Muscle of leg (tissue), 11 donors: Measurements from ENCODE around the gene GRAMD2B. TPM values are rescaled to one million over a fixed set of nuclear protein-coding genes. Genes with fewer than 3 reads are reported as not detected.
A peak's percentile ranks its signal among the peaks of the same experiment; 100 is the strongest.

Source experiments
- DNase-seq: peaks from one replicate; pipeline ENCODE4 v3.0.0; 2013
- H3K27ac ChIP-seq: one replicate; pipeline ENCODE4 v1.5.1; 2013; ENCODE audit warnings: mild to moderate bottlenecking, low read length, control low read depth
- H3K27me3 ChIP-seq: one replicate; pipeline ENCODE4 v1.6.1; 2013; ENCODE audit warnings: low read length; ENCODE audit not compliant: control insufficient read depth, insufficient read depth
- H3K36me3 ChIP-seq: one replicate; pipeline ENCODE4 v1.6.1; 2013; ENCODE audit warnings: low read length; ENCODE audit not compliant: control insufficient read depth, insufficient read depth
- H3K4me1 ChIP-seq: one replicate; pipeline ENCODE4 v1.6.1; 2013; ENCODE audit warnings: low read length; ENCODE audit not compliant: control insufficient read depth, insufficient read depth
- H3K4me3 ChIP-seq: one replicate; pipeline ENCODE4 v1.5.1; 2013; ENCODE audit warnings: low read length, control low read depth
- H3K9me3 ChIP-seq: replicated peaks from 2 replicates; pipeline ENCODE4 v1.6.1; 2013; ENCODE audit warnings: low read depth, low read length; ENCODE audit not compliant: control insufficient read depth
- WGBS: methylation state at CpG from one replicate; pipeline ENCODE4 v1.1.5; 2013; ENCODE audit warnings: missing lambda C conversion rate; ENCODE audit not compliant: insufficient coverage; 5-methylcytosine and 5-hydroxymethylcytosine counted together
- polyA plus RNA-seq, 8 donors: library from polyadenylated mRNA; unstranded; fragments of 120-200 nt; gene quantifications; one replicate each; pipeline versions ENCODE4 v1.2.1 to v1.2.3, GENCODE V29; 2013; ENCODE audit warnings: inconsistent platforms in 1 of 8, low replicate concordance in 1 of 8; ENCODE audit not compliant: insufficient read length in 8 of 8, insufficient read depth in 1 of 8
- total RNA-seq: library from RNA; stranded (reverse); fragments of 120-200 nt; gene quantifications from one replicate; pipeline ENCODE4 v1.2.4, GENCODE V29; 2013

GRAMD2B gene
- total and polyA plus RNA-seq, 9 donors: 6.5 to 13.9 (median 9.2) TPM

DNA sequence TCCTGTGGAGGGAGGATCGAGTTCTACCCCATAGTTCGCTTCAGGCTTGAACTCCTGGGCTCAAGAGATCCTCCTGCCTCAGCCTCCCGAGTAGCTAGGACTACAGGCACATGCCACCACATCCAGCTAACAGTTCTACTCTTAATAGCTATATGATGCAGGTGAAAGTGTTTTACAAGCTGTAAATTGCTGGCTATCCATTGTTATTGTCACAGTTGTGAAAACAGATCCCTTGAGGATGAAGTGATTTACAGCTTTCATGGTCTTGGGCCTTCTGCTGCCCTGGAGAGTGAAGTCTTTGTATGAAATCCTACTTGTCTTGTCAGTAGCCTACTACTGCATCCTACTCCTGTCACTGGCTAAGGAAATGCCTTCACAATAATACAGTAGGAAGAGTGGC is 48.0 kb downstream of the GRAMD2B start:
- no peaks in the 10 kb centered on the region for H3K9me3 ChIP-seq
- H3K4me3 ChIP-seq: no peak overlapping the region
- H3K4me1 ChIP-seq: no peaks in the 10 kb centered on the region
- no peaks in the 10 kb centered on the region for H3K27me3 ChIP-seq
- H3K36me3 ChIP-seq: peaks cover 12% of the 10 kb centered on the region
- no CpG with 5 or more reads among the region's 3 CpGs for WGBS
- no peak for DNase-seq
- H3K27ac ChIP-seq: no peak overlapping the region

DNA sequence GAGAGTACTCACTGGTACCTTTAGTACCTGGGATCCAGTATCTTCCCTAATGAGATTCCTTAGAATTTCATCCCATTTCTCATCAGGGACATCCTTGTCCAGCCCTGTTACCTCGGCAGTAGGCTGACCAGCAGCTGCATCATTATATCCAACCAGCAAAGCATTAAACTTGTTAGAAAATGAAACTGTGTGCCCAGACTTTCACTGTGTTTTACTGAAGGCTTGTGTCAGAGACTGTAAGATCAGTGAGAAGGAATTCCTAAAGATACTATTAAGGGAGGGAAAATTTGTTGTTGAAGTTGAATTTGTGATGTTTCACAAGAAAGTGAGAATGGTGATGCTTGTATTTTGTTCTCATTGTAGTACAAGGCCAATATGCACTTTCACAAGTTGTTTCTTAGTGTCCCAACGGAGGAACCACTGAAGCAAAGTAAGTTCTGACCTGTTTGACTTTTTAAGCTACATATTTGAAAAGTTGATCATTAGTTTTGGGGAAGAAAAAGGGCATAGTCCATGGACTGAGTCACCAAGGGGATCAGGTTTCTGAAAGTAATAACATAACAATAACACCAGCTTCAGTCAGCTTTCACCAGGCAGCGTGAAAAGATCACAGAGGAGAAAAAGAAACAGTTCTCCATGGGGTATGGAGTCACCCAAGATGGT is 48.8 kb downstream of the GRAMD2B start:
- no peak overlapping the region for H3K4me3 ChIP-seq
- 40% methylated on average over 1 of the region's 3 CpGs for WGBS
- no peaks in the 10 kb centered on the region for H3K27me3 ChIP-seq
- DNase-seq: no peak
- H3K36me3 ChIP-seq: peaks cover 9% of the 10 kb centered on the region
- H3K4me1 ChIP-seq: no peaks in the 10 kb centered on the region
- no peaks in the 10 kb centered on the region for H3K9me3 ChIP-seq
- no peak overlapping the region for H3K27ac ChIP-seq

DNA sequence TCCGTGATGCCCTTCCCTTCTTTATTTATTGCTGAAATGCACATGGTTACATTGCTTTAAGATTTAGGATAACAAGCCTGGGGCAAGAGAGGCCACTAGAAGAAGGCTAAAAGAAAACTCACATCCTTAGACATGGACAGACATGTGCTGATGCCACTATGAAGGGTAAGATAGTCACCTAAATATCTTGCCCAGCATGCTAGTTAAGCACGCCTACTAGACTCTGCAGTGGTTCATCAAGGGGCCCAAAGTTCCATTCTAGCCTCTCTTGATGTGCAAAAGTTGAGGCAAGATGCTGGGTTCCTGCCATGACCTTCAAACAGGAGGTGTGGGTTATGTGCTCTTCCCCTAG is 49.3 kb downstream of the GRAMD2B start:
- WGBS: 100% methylated on average over 1 of the region's 2 CpGs
- Histone ChIP-seq H3K4me1 (no peaks in the 10 kb centered on the region), H3K9me3 (no peaks in the 10 kb centered on the region), H3K27me3 (no peaks in the 10 kb centered on the region), H3K27ac (no peak overlapping the region), H3K36me3 (peaks cover 9% of the 10 kb centered on the region), H3K4me3 (no peak overlapping the region)
- no peak for DNase-seq

DNA sequence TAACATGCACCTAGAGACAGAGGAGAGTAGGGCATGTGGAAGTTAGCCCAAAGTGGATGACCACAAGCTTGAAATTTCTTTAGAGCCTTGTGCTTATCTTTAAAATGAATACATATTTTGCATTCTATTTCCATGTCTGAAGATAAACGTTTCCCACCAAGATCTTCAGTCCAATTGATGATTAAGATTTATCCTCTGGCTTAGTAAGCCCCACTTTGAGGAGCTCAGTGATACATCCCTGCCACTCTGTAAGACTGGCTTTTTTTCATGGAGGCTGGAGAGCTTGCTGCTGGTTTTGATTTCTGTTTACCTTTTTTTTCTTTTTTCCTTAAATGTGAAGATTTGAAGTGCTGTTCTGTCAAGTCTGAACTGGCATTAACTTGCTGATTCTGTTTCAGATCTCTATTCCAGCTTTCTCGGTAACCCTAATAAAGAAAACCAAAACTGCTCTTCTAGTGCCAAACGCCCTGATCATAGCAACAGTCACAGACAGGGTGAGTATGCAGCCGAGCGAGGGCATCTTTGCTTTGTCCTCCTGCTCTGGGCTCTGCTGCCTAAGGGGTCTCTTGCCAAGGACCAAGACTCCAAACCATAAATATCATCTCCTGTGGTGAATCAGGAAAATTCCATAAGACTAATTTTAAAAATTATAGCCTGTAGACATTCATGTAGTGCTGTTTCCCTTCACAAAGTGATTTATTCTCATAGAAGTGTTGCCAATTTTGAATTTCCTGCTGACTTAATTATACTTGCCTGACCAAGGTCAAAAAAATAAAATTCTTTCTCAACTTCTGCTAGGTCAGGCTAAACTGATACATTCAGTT is 54.3 kb downstream of the GRAMD2B start:
- peaks cover 8% of the 10 kb centered on the region for H3K36me3 ChIP-seq
- H3K27me3 ChIP-seq: no peaks in the 10 kb centered on the region
- no peak for DNase-seq
- 54% methylated on average over 2 of the region's 5 CpGs for WGBS
- no peak overlapping the region for H3K27ac ChIP-seq
- H3K4me1 ChIP-seq: no peaks in the 10 kb centered on the region
- no peaks in the 10 kb centered on the region for H3K9me3 ChIP-seq
- H3K4me3 ChIP-seq: no peak overlapping the region

DNA sequence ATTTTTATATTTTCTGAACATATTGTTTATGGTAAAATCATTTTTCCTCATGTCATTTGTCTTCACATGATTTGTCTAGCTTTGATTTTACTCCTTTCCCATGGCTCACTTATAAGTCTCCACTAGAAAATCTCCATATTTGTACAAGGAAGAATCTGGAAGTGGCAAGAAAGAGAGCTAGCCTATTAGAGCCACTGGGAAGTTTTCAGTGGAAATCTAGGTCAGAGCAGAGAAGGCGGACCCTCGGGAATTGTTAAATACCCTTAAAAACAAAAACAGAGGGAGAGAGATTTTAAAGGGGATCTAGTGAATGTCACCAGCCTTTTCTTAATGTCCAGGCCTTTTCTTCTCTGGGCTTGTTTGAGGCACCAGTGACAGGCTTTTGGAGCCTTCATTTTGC is 56.6 kb downstream of the GRAMD2B start:
- DNase-seq: peak; percentile 66
- Histone ChIP-seq H3K4me1 (no peaks in the 10 kb centered on the region), H3K27ac (no peak overlapping the region), H3K36me3 (peaks cover 9% of the 10 kb centered on the region), H3K4me3 (no peak overlapping the region), H3K27me3 (no peaks in the 10 kb centered on the region), H3K9me3 (no peaks in the 10 kb centered on the region)
- no CpG with 5 or more reads among the region's 2 CpGs for WGBS

DNA sequence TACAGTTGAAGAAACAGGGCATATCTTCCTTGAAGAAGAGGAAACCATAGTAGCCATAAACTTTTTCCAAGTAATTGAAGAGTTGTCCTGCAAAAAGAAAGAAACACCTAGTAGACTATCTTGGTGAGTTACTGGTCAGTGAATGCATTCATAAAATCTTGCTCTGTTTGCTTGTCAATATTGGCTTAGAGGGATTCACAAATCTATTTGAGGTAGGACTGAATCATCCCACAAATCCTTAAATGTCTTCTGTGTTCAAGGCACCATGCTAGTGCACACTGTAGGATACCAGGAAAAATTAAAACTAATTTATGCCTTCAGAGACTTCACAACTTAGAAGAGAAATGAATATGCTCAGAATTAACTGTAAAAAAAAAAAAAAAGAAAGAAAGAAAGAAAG is 57.6 kb downstream of the GRAMD2B start:
- no peaks in the 10 kb centered on the region for H3K9me3 ChIP-seq
- H3K4me3 ChIP-seq: no peak overlapping the region
- peaks cover 11% of the 10 kb centered on the region for H3K36me3 ChIP-seq
- no peak for DNase-seq
- H3K4me1 ChIP-seq: no peaks in the 10 kb centered on the region
- H3K27me3 ChIP-seq: no peaks in the 10 kb centered on the region
- H3K27ac ChIP-seq: no peak overlapping the region

DNA sequence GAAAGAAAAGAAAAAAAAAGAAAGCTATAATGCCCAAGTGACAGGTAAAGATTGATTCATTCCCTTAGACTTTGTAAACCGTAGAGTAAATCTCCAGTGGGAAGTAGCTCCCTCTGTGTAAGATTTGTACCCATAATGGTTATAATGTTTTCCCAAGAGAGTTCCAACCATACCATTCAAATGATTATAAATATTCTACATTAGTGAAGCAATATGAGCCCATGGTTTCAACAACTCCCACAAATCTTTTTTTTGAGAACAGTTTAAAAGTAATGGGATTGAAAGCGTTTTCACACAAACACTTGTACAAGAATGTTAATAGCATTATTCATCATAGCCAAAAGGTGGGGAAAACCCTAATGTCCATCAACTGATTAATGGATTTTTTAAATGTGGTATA is 58.0 kb downstream of the GRAMD2B start:
- no peaks in the 10 kb centered on the region for H3K27me3 ChIP-seq

DNA sequence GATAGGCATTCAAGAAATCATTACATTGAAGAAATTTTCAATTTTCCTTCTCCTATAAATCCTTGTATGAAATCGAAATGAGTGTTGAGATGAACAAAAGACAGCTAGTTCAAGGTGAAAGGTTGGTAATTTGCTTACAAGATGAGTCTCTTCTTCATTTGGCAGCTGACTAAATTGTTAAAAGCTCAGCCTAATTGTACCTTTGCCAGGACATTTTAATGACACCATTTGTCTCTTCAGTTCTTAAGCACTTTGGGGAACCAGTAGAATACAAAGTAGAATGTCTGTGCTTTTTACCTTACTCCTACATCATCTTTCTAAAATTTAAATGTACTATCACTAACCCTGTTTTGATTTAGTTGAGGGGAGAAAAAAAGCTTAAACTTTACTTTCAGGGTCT is 59.4 kb downstream of the GRAMD2B start:
- DNase-seq: no peak
- Histone ChIP-seq H3K36me3 (peaks cover 16% of the 10 kb centered on the region), H3K27ac (no peak overlapping the region), H3K4me3 (no peak overlapping the region), H3K9me3 (no peaks in the 10 kb centered on the region), H3K4me1 (no peaks in the 10 kb centered on the region), H3K27me3 (no peaks in the 10 kb centered on the region)
- no CpG with 5 or more reads among the region's 1 CpG for WGBS

More for the DNA sequence above, 58.0 kb downstream of the GRAMD2B start:
- H3K4me3 ChIP-seq: no peak overlapping the region
- no peak for DNase-seq
- H3K27ac ChIP-seq: no peak overlapping the region
- no peaks in the 10 kb centered on the region for H3K4me1 ChIP-seq
- peaks cover 13% of the 10 kb centered on the region for H3K36me3 ChIP-seq
- no peaks in the 10 kb centered on the region for H3K9me3 ChIP-seq
- no CpG with 5 or more reads among the region's 2 CpGs for WGBS

DNA sequence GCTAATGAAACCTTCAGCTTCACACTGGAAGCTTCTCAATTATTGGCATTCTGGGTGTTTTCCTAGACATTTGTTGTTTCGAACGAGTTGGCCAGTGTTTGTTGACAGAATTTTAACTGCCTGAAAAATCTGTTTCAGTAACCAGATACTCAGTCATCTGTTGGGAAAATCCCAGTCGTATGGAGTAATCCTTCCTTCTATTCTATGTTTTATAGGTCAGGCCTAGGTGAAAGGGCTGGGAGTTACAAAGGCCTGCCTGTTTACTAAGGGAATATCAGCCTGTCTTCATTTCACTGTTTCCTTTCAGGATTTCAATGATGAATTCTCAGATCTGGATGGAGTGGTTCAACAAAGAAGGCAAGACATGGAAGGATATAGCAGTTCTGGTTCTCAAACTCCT is 59.9 kb downstream of the GRAMD2B start:
- Histone ChIP-seq H3K4me3 (no peak overlapping the region), H3K9me3 (no peaks in the 10 kb centered on the region), H3K4me1 (no peaks in the 10 kb centered on the region), H3K27ac (no peak overlapping the region), H3K36me3 (peaks cover 16% of the 10 kb centered on the region), H3K27me3 (no peaks in the 10 kb centered on the region)
- peak; percentile 27 for DNase-seq
- WGBS: no CpG with 5 or more reads among the region's 3 CpGs

DNA sequence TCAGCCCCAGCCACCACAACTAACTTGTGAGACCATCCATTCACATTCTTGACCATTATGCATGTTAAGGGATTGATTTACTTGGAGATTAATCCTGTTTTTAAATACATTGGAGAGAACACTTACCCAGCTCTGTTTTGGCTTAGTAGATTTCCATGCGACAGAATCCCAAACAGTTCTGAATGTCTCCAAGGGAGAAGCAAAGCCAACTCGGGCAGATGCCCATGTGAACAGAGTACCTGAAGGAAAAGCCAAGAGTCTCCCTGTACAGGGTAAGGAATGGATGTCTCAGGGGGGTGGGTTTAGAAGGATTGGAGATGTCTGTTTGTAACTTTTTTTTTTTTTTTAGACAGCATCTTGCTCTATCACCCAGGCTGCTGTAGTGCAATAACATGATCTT is 61.0 kb downstream of the GRAMD2B start:
- Histone ChIP-seq H3K27ac (no peak overlapping the region), H3K27me3 (no peaks in the 10 kb centered on the region), H3K9me3 (no peaks in the 10 kb centered on the region), H3K4me1 (no peaks in the 10 kb centered on the region), H3K36me3 (peaks cover 16% of the 10 kb centered on the region), H3K4me3 (no peak overlapping the region)
- no peak for DNase-seq
- WGBS: 86% methylated on average over 1 of the region's 2 CpGs
